HG03378 (cell line): ENCODE measurements around the gene ZNF462.
"Not testable (repeated sequence)": the region's sequence is repeated elsewhere in the genome, so short reads cannot be mapped to it uniquely, and the experiment has no call there.

ENCODE experiments used
- ATAC-seq: cut with Tn5 transposase; IDR thresholded peaks from one replicate; pipeline ENCODE4 v1.9.1; 2021; ENCODE audit warnings: mild to moderate bottlenecking, moderate library complexity; ENCODE audit not compliant: unreplicated experiment

The ZNF462 gene

GRCh38 chr9:106958955-106959657, 96.1 kb downstream of the ZNF462 start:
- ATAC-seq, result no peak

- ATAC-seq, result no peak
Measured at GRCh38 chr9:106960258-106960657, 97.3 kb downstream of the ZNF462 start.

DNA sequence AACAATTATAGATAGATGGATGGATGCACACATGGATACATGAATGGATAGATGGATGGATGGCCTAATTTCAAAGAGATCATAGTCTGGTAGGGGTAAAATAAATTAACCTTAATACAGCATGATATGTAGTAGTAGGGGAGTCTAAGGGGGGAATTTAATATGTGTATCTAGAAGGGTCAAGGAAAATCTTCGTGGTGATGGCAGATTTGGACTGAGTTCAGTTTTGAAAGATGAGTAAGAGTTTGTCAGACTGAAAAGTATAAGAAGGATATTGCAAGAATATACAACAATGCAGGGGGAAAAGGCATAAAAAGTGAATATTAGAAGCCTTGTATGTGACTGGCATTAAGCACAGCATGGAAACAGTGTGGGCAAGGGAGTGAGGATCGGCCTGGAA, 98.7 kb downstream of the ZNF462 start:
- ATAC-seq, result no peak

- no peak for ATAC-seq
Measured at GRCh38 chr9:106962122-106962521, 99.2 kb downstream of the ZNF462 start.

DNA sequence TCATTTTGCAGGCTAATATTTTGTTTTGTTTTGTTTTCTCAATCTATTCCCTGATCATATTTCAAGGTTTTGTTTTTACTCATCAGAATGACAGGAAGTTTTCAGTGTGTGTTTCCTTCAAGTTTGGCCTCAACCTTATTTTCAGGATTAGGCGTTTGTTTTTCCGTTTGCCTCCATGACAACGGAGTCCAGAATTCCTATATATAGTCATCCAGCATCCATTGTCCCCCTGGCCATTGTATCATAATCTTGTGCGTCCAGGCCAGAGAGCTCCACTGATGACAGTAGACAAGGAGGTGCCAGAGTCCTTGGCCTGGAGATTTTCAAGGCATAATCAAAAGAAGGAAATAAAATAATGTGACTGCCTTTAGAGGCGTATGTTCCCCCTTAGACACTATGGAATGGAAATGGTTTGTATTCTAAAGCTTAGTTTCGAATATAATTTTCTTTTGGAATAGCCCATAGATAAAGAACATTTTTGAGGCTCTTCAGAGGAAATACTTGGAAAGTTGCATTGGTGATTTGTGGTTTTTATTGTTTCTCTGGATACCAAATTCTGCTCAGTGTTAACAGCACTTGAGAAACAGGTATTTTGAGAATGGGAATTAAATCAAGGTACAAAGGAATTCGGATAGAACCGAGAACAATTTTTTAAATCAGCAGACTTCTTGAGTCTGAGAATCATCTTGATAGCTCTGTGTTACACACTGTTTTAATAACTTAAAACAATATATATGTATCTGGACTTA, 99.8 kb downstream of the ZNF462 start:
- no peak for ATAC-seq

DNA sequence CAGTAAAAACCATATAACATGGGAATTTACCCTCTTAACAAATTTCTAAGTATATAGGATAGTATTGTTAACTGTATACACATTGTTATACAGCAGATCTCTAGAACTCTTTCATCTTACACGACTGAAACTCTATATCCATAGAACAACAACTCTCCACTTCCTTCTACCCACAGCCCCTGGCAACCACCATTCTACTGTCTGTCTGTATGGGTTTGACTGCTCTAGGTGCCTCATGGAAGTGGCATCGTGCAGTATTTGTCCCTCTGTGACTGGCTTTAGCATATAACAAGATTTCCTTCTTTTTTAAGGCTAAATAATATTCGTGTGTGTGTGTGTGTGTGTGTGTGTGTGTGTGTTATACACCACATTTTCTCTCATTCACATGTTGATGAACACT, 100.7 kb downstream of the ZNF462 start:
- no peak for ATAC-seq

DNA sequence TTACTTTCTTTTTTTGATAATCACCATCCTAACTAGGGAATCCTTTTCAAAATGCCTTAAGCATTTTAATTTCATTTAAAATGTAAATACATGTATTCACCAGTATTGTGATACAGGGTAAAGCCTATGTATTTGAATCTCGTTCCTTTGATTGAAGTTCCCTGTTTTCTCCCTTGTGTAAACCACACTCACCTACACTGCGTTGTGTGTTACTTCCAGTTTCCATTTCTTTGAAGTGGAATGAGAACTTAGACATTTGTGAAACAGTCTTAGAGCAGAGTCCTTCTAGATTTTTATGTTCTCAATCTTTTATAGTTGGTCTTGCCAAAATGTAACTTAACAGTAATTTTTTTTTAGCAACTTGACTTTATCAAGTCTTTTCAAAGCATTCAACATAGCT, 101.4 kb downstream of the ZNF462 start:
- no peak for ATAC-seq

DNA sequence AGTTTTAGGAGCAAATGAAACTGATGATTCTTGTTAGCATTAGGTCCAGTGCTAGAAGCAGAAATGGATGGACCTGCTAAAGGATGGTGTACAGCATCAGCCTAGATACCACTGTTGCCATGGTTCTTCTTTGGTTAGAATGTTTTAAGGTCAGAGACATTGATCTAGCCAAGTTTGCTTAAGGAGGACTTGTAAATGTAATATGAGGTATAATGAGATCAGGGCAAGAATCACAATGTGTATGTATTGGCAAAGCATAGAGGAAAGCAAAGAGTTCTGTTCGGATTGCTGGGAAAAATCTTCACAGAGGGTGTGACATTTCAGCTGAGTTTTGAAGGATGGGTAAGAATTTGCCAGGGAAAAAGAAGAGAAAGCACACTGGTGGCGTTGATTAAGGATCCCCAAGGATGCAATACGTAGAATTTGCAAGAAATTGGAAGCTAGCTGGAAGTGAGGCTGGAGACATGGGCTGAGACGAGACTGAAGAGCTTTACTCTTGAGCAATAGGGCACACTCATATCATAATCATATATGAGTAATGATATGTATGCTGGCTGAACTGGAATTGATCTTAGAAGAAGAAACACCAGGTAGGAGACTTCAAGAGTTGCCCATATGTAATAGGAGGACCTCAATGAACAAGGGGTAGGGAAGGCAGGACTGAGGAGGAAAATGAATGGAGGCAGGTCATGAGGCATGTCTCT, 102.0 kb downstream of the ZNF462 start:
- ATAC-seq, result no peak

- ATAC-seq, result no peak
Measured at GRCh38 chr9:106966481-106966880, 103.5 kb downstream of the ZNF462 start.

GRCh38 chr9:106969696-106970095, 106.7 kb downstream of the ZNF462 start:
- no peak for ATAC-seq

DNA sequence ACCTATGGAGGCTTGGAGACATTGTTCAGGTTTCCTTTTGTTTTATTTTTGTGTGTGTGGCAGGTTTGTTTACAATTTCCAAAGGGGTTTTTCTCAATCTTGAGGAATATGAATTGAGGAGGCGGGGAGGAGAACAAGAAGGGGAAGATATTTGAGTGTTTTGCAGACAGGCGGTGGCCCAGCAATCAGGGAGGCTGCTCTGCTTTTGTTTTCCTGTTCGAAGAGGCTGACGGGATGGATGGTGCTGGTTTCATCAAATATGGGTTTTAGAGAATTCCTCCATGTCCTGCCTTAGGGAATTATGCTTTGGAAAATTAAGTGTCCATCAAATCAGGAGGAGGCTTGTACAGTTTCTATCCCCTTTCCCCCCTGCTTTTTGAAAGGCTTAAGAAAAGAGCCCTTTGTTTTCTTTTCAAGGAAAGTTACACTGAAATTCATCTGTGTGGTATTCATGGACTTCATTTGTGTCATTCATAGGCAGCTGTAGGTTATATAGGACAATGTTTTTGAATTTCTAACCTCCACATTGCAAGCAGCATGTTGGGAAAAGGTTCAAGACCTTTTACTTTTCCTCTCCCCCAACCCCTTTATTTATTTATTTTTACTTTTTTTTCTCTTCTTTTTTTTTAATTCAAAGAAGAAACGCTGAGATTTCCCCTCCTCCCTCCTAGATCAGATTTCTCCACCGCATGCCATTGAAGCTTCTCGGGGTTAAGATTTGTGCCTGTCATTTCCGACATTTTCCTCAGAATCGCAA, 107.4 kb downstream of the ZNF462 start:
- ATAC-seq, result no peak

DNA sequence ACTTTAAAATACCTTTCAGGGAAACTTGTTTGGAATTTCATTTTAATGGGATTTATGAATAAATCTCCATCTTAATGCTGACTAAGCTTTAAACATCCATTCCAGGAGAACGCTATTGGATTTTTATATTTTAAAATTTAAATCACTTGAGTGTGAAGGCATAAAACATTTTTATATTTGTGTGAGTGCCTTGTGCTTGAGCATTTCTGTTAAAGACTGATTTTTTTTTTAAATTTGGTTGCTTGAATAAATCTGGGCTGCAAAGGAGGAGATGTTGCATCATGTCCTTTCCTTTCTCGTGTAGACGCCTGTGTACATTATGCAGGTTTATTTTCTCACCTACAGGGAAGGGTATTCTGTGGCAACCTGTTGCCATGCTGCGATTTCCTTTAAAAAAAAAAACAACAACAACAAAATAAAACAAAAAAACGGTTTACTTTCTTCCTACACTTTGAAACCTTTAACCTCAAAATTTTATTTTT, 108.1 kb downstream of the ZNF462 start:
- ATAC-seq, result no peak

DNA sequence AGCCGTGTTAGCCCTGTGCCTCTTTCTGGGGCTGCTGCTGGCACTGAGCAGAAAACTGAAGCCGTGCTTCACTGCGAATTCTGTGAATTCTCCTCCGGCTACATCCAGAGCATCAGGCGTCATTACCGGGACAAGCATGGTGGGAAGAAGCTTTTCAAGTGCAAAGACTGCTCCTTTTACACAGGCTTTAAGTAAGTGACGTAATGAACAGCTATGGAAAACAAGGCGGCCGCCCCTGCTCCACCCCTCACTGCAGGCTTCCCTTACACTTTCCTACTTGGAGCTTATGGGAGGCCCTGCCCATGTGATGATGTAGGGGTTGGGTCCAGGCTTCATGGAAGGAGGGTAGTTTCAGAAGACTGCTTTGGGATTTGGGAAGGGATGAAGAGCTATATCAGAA, 109.1 kb downstream of the ZNF462 start:
- ATAC-seq, result no peak

GRCh38 chr9:106974341-106974740, 111.4 kb downstream of the ZNF462 start:
- no peak for ATAC-seq

DNA sequence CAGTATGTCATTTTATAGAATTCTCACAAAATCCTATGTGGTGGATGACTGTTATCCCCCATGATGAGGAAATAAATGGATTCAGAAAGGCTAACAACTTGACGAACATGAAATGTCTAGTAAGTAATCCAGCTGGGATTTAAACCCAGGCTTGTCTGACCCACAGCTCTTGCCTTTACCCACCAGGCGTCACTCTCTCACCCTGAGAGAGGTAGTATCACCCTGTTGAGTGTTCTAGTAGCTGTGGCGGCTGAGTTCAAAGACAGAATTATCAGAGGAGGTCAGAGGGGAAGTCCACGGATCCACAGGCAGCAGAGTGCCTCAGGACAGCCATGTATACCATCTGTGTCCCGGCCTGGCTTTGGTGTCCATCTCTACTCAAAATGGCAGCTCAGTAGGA, 113.8 kb downstream of the ZNF462 start:
- ATAC-seq, result no peak

GRCh38 chr9:106980551-106981101, 117.7 kb downstream of the ZNF462 start:
- no peak for ATAC-seq

GRCh38 chr9:106981396-106982287, 118.7 kb downstream of the ZNF462 start:
- ATAC-seq, result no peak

GRCh38 chr9:106982636-106983035, 119.7 kb downstream of the ZNF462 start:
- ATAC-seq, result no peak

DNA sequence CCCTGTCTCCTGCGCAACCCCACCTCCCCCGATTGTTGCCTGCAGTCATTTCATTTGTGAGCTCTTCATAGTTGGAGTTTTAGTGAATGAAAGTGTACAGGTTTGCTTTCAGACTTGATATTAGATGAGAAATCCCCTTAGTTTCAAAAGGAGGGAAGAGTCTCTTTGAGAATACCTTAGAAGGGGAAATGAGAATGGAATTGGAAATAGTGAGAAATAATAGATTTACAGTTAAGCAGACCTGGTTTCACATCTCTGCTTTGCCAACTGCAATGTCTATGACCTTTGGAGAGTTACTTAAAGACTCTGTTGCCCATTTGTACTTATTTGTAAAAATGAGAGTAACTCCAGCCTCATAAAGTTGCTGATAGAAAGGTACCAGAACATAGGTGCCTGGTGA, 120.4 kb downstream of the ZNF462 start:
- no peak for ATAC-seq

DNA sequence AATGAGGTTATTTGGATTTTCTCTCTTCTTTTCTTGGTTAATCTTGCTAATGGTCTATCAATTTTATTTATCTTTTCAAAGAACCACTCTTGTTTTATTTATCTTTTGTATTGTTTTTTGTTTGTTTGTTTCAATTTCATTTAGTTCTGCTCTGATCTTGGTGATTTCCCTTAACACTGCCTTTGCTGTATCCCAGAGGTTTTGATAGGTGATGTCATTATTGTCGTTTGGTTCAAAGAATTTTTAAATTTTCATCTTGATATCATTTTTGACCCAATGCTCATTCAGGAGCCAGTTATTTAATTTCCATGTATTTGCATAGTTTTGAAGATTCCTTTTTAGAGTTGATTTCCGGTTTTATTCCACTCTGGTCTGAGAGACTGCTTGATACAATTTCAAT, 126.9 kb downstream of the ZNF462 start:
- ATAC-seq, result not testable (repeated sequence)
